Kidney tubule cell (primary cell): ENCODE measurements around the gene CEP112.

ENCODE experiments used
- DNase-seq: peaks from one replicate; pipeline ENCODE4 v3.0.0-alpha.2; 2018; ENCODE audit warnings: low spot score

CEP112 gene

DNA sequence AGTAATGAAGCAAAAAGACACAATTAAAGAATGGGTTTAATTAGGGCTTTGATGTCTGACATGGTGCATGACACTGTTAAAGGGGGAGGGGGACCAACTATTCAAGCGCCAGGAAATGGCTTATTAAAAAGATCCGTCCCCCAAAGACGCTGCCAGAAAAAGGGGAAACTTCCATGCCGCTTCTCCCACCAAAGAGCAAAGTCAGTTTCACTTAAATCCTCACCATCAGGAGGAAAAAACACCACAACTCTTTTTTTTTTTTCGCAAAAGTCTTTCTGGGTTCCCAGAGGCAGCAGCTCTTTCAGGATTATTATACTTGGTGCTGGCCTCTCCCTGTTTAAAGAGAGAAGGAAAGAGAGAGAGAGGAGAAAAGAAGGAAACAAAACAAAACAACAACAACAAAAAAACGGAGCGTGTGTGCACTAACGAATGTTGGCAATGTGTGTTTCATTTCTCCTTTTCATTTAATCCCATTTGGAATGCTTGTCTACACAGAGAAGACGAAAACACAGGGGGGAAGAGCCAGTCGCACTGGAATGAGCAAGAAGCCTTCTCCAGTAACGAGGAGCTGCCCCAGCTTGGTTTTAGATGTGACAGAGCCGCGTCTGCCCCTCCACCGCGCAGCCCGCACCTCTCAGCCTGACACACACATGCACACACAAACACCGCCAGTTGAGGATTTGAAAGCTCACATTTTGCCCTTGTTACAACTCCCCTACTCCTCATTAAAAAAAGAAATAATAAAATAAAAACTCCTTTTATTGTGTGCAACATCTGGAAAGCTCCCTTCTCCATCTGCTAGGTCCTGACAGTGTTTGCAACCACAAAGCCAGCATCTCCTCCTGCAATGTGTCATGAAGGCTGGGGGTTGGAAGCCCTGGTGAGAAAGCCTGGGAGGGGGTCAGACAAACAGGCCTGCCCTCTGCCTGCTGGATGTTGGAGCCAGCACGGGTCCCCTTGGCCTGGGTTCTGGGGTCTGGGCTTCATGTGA, 597.8 kb downstream of the CEP112 start:
- DNase-seq, result no peak

DNA sequence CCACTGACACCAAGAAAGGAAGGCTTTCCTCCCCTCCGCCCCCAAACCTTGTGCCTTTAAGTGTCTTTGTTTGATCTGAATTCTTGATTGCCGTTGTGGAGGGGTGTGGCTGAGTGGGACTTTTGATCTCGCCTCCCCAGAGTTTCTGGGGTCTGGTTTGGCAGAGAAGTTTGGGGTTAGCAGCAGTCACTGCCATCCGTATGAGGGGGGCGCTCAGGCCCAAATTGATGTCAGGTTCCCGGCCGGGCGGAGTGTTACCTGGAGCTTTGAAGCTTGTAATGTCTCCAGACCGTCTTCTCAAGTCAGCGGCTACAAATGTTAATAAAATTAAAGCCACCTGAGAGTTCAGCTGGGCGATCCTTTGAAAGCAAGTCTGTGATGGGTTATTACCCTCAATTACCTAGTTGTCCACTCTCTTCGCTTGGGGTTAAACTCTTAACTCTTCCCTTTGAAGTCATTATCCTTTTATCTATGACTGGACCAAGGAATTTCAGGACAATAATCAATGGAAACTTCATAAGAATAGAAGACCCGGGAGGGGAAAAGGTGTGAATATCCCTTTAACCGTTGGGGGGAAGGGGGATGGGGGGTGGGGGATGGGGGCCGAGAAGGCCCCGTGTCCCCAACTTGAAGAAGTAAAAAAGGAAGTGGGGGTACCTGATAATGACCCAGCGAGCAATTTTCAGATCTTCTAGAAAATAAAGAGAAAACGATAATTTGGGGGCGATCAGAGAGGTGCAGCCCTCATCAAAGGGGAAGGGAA, 598.7 kb downstream of the CEP112 start:
- no peak for DNase-seq

DNA sequence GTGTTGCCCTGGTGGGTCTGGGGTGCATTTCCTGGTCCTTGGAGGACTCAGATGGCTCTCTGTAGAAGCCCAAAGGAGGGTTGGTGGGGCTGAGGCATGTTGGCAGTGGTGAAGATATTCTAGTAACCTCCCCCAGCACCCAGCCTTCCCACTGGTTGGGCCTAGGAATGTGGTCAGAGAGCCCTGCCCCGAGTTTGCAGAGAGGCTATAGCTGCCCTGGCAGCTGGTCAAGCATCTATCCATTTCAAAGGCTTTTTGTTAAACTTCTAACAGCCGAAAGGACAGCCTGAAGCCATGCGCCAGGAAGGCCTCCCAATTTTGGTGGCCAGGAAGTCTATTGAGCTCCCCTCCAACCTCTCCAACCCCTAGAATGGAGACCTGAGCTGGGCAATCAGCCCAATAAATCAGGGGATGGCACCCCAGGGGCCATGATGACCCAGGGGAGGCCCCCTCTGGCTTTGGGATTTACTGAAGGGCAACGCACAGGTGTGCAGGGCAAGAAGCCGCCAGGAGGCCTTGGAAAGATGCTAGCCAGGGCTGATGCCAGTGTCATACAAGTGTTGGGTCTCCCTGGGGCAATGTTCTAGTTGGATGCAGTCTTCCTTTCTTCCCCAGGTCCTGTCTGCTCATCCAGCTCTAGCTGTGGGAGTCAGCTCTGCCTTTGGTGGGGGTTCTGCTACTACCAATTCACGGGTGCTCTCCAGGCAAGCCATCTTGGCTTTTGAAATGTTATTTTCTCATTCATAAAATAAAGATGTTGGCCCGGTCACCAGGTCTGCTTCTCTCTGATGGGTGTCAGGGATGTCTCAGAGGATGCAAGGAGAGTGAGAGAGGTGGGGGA, 599.6 kb downstream of the CEP112 start:
- DNase-seq, result no peak

DNA sequence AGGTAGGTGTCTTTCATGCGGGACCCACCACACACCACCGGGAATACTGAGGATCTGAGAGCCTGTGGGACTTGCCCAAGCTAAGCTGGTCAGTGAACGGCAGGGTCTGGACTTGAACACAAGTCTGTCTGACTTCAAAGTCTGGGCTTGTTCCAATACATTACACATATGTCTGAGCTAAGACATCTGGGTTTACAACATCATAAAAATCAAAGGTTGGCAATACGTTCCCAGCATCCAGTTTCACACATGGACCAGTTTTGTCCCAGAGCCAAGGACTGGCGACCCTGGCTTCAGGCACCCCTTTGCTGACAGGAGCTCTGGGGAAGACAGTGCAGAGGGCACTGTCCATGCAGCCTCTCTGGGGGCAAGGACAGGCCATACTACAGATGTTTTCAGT, 602.6 kb downstream of the CEP112 start:
- no peak for DNase-seq

DNA sequence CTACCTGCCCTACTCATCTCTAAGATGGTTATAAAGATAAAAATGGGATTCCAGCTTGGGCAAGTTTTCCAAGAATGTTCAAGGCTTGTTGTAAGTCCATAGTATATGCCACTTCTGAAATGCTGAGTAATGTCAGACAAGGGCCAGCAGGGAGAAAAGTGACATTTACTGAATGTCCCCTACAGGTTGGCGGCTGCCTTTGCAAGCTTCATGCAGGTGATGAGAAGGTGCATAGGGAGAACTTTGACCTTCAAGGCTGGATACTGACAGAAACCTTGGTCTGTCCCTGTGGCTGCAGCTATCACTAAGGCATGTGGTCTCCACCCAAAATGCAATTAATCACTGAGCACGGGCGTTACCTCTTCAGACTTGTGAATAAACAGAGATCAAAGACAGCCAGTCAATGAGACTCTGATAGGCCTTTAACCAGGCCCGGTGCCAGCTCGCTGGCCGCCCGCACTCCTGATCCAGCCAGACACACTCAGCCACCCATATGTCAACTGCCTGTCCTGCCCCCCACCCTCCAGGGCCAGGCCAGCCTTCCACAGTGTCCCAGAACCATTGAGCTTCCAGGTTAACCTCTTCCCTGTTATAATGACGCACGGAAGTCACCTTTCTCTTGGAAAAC, 603.6 kb downstream of the CEP112 start:
- DNase-seq, result no peak

DNA sequence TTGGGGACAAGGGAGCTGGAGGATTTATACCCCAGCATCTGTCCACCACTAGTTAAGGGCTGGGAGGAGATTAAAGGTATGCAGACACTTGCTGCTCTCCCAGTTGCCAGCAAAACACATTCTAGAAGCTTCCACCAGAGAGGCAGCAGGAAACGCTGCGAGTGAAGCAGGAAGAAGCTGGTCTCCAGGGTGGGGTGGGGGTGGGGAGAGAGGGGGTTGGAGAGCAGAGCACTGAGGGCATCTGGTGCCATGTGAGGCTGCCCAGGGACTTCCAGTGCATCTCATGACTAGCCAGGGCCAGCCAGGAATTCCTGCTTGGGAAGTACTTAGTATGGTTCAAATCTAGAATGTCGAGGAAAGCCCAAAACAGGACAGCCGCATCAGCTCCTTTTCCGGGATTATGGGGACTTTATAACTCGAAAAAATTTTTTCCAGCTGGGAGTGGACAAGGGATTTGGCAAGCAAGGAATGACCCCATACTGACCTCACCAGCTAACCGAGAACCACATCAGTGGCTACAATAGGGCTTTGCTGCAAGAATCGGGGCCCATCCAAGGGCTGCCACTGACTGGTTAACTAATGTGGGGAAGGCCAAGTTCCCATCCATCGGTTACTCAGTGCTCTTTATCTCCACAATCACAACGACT, 604.3 kb downstream of the CEP112 start:
- no peak for DNase-seq

DNA sequence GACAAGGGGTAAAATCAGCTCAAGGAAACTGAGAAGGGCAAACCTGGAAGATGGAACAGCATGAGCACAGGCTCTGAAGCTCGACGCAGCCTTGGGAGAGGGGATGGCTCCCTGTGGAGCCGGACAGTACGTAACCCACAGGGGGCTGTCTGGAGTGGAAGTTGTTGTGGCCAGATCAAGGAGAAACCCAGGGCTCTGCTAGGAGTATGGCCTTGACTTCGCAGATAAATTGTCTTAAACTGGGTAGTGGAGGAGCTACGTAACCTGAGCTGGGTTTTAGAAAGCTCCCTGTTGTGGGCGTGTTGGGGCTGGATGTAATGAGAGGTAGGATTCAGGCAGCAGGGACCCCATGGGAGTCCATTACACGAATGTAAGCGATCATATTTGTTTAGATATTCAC, 605.0 kb downstream of the CEP112 start:
- DNase-seq, result no peak
